Femur (tissue), 1 donor: ENCODE measurements around the gene PIF1.

Source experiments
- DNase-seq: peaks from one replicate; pipeline ENCODE4 v3.0.0-alpha.2; 2017

PIF1 gene

GRCh38 chr15:64773606-64774005 lies 51.8 kb downstream of the PIF1 start:
- DNase-seq: no peak

GRCh38 chr15:64772964-64773363 lies 52.5 kb downstream of the PIF1 start:
- DNase-seq: no peak

- DNase-seq: no peak
Observed at GRCh38 chr15:64772488-64772887, 53.0 kb downstream of the PIF1 start.

GRCh38 chr15:64770626-64771025 lies 54.8 kb downstream of the PIF1 start:
- no peak for DNase-seq

GRCh38 chr15:64767203-64767602 lies 58.2 kb downstream of the PIF1 start:
- no peak for DNase-seq

- no peak for DNase-seq
Observed at GRCh38 chr15:64766058-64766457, 59.4 kb downstream of the PIF1 start.
